ENCODE data around the gene MRPS16. TPM values are rescaled to one million over a fixed set of nuclear protein-coding genes. Genes with fewer than 3 reads are reported as not detected.

Gene MRPS16
- total and polyA plus RNA-seq, 2 of the 13 experiments (the other 11 are each of a cell fraction or from before 2014, with no cell fraction given): 70.1 to 135 TPM

DNA sequence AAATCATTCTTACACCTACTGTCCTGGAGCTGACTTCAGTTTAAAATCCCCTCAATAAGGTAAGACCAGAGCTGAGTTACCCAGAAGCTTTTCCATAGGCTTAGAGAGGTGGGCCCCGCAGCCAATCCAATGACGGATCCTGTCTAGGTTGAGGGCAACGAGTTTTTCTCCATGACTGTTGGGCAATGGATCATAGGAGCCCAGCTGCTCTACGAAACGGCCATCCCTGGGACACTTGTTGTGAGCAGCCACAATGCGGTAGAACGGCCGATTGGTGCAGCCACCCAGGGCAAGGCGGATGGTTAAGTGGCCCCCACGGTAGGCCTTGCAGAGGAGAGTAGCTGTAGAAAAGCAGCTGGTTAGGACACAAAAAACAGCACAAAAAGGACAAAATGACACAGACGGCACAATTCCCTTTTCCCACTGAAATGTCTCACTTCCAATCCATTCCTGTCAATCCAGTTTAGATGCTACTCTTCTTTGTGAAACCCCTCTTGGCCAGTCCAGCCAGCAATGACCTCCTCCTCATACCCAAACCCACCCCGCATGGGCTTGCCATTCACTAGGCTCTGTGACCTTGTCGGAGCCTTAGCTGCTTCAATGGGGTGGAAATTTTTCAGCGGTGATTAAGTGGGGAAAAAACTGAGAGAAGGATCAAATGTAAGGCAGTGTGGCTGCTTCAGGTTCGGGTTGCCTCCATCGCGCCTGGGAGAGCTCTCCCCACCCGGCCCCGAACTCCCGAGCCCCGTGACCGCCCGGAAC lies 580 bp downstream of the MRPS16 start (continued):
- TF ChIP-seq ZNF30 (CRISPR knock-in tag; IDR thresholded peaks at IDR 0.05): 0 out of 2 replicates have a peak, but pooled peaks have one; percentile 26
- TF ChIP-seq ZBTB7A (CRISPR knock-in tag; IDR thresholded peaks at IDR 0.05): no peak
- no peak for TF ChIP-seq ZNF225 (CRISPR knock-in tag; IDR thresholded peaks at IDR 0.05)
- no peak for TF ChIP-seq ARHGAP35 (CRISPR knock-in tag; IDR thresholded peaks at IDR 0.05; ENCODE audit: borderline replicate concordance)
- TF ChIP-seq PLRG1 (conservative IDR thresholded peaks at IDR 0.05): no peak
- no peak for TF ChIP-seq ZNF318 (CRISPR knock-in tag; IDR thresholded peaks at IDR 0.05)
- no peak for TF ChIP-seq REPIN1 (CRISPR knock-in tag; IDR thresholded peaks at IDR 0.05; ENCODE audit: borderline replicate concordance, low read depth)
- no peak for TF ChIP-seq SETDB1 (CRISPR knock-in tag; IDR thresholded peaks at IDR 0.05; ENCODE audit: borderline replicate concordance)
- TF ChIP-seq, protein P1, sequence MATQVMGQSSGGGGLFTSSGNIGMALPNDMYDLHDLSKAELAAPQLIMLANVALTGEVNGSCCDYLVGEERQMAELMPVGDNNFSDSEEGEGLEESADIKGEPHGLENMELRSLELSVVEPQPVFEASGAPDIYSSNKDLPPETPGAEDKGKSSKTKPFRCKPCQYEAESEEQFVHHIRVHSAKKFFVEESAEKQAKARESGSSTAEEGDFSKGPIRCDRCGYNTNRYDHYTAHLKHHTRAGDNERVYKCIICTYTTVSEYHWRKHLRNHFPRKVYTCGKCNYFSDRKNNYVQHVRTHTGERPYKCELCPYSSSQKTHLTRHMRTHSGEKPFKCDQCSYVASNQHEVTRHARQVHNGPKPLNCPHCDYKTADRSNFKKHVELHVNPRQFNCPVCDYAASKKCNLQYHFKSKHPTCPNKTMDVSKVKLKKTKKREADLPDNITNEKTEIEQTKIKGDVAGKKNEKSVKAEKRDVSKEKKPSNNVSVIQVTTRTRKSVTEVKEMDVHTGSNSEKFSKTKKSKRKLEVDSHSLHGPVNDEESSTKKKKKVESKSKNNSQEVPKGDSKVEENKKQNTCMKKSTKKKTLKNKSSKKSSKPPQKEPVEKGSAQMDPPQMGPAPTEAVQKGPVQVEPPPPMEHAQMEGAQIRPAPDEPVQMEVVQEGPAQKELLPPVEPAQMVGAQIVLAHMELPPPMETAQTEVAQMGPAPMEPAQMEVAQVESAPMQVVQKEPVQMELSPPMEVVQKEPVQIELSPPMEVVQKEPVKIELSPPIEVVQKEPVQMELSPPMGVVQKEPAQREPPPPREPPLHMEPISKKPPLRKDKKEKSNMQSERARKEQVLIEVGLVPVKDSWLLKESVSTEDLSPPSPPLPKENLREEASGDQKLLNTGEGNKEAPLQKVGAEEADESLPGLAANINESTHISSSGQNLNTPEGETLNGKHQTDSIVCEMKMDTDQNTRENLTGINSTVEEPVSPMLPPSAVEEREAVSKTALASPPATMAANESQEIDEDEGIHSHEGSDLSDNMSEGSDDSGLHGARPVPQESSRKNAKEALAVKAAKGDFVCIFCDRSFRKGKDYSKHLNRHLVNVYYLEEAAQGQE (IDR thresholded peaks at IDR 0.05; ENCODE audit: borderline replicate concordance in 1 of 2, low read depth in 1 of 2, low read length in 2 of 2): no peak
- TF ChIP-seq, protein P2, sequence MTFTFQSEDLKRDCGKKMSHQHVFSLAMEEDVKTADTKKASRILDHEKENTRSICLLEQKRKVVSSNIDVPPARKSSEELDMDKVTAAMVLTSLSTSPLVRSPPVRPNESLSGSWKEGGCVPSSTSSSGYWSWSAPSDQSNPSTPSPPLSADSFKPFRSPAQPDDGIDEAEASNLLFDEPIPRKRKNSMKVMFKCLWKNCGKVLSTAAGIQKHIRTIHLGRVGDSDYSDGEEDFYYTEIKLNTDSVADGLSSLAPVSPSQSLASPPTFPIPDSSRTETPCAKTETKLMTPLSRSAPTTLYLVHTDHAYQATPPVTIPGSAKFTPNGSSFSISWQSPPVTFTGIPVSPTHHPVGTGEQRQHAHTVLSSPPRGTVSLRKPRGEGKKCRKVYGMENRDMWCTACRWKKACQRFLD (CRISPR knock-in tag; IDR thresholded peaks at IDR 0.05; ENCODE audit: borderline replicate concordance): no peak
